TTC549 (cell line): ENCODE data around the gene SAMD7.

Source experiments
- FAIRE-seq: peaks from 2 replicates; lab custom pipeline; 2012; peaks lifted over from hg19 to GRCh38; lab: Jason Lieb, UNC

Gene SAMD7, protein sequence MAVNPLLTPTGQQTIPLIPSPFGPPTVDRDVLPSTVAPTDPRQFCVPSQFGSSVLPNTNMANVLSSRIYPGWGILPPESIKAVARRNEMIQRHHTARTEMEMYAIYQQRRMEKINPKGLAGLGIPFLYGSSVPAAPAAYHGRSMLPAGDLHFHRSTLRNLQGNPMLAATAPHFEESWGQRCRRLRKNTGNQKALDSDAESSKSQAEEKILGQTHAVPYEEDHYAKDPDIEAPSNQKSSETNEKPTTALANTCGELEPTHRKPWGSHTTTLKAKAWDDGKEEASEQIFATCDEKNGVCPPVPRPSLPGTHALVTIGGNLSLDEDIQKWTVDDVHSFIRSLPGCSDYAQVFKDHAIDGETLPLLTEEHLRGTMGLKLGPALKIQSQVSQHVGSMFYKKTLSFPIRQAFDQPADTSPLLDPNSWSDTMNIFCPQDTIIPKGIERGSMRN

DNA sequence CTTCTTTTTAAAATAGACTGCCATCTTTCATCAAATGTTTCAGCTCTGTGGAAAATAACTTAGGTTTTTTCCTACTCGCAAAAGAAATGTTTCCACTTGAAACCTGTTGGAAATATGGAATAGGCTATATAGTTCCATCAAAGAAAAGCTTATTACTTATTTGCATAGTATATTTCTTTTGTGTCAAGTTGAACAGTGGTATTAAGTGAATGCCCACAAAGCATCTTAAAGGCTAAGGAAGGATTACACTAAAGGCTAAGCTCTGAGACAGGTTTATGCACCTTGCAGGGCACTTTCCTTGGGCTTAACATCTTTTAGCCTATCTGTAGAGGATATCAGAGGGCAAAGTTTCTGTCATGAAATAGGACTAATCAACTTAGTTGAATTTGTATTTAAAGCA lies at the start of gene SAMD7:
Gene SAMD7 (plus strand): TSS at position 301 of the 400 bp plus-strand sequence. CDS start 7,927 bp downstream, outside the sequence.
- no peak for FAIRE-seq

DNA sequence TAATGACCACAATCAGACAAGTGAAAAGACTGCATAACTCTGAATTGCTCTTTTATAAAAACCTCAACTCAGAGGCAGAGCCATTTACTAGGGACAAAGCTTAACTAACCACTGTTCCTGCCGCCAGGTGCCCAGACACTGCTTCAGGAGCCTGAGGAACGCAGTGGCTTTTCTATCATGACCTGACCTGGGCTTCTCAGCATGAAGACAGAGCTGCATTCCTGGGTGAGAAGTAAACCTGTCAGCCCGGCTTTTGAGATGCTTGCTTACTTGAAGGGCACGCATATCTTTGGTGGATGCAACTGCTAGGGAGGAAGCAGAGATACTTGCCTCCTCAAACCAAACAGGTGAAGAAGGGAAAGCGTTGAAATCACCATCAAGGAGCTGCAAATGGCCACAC lies 49.5 kb upstream of the SAMD7 start:
- FAIRE-seq, result no peak

DNA sequence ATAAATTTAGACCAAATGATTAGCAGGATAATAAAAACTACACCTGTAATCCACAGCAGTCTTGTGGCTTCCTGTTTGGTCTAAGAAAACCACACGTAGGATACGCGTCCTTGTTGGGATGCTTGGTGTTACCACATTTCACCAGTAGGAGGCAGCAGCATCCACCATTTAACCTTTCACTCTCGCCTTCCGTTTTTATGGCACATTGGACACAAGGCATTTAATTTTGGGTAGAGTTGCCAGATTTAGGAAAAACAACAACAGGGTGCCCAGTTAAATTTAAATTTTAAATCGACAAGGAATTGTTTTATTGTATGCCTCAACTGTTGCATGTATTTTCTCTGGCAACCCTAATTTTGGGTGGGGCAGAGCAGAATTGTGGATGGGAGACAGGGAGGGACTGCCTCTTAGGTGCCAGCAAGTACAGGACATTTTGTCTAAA lies 47.9 kb upstream of the SAMD7 start:
- FAIRE-seq, result no peak

DNA sequence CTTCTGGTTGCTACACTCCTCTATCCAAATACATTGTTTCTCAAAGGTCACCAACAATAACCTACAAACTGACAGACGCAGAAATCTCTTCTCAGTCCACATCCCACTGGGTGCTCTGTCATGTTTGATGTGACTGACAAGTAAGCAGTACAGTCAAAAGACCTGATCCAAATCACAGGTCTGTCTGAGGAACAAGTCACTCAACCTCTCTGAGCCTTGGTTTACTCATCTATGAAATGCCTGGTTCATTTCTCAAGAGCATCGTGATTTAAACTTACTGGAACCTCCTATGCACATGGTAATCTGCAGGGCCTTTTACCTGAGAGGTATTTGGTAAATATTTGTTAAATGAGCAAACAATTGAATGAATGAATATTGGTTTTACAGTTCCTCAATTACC lies 47.1 kb upstream of the SAMD7 start:
- no peak for FAIRE-seq

DNA sequence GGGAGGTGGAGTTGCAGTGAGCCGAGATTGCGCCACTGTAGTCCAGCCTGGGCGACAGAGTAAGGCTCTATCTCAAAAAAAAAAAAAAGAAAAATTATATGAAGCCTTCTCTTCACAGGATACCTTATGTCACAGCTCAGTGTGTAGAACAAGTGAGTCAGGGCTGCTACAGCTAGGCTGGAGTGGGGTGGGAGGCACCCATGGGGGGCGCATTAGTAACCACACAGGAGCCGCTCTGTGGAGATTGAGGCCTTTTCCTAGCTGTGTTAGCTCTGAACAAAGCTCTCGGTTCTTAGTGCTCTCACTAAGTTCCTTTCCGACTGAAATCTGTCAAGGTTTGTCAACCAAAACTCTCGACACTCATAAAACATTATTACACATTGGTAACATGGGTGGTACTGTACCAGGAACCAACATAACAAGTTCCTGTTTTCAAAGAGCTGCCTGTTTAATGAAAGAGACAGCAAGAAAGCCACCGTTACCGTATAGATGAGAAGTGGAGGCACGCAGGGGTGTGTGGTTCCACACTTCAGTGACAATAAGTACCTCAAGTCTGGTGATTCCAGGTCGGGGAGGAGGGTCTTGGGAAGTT lies 46.1 kb upstream of the SAMD7 start:
- no peak for FAIRE-seq

DNA sequence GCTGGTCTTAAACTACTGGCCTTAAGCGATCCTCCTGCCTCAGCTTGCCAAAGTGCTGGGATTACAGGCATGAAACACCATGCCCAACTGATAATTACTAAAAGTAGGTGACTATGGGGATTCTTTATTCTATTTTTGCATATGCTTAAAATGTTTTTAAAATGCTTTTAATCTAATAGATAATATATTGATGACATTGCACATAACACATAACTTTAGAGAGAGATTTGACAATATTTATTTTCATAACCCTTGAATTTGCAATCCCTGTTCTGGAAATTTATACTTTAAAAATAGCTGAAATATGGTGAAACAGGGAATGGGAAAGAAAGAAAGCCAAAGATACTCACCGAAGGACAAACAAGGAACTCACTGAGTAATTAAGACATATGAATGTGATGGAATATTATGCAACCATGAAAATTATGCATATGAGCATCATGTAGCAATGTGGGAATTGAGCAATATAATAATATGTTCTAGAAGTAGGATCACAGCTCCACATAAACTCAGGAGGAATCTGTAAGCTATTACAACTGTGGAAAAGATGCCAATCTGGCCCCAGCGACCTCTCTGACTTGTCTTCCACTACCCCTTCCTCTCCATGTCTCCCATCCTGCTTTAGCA lies 43.7 kb upstream of the SAMD7 start:
- FAIRE-seq, result no peak

DNA sequence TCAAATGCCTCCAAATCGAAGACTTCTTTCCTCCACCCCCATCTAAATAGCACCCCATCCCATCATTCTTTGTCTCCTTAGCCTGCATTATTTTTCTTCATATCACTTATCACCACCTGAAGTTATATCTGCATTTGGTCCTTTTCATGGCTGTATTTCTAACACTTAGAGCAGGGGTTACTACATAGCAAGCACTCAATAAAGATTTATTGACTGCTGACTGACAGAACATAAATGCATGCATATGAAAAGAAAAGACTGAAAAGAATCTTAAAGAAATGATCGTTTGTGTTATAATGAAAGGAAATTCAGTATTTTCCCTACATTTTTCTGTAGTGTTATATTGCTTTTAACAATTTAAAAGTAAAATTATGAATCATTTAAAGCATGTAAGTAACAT lies 43.0 kb upstream of the SAMD7 start:
- no peak for FAIRE-seq

DNA sequence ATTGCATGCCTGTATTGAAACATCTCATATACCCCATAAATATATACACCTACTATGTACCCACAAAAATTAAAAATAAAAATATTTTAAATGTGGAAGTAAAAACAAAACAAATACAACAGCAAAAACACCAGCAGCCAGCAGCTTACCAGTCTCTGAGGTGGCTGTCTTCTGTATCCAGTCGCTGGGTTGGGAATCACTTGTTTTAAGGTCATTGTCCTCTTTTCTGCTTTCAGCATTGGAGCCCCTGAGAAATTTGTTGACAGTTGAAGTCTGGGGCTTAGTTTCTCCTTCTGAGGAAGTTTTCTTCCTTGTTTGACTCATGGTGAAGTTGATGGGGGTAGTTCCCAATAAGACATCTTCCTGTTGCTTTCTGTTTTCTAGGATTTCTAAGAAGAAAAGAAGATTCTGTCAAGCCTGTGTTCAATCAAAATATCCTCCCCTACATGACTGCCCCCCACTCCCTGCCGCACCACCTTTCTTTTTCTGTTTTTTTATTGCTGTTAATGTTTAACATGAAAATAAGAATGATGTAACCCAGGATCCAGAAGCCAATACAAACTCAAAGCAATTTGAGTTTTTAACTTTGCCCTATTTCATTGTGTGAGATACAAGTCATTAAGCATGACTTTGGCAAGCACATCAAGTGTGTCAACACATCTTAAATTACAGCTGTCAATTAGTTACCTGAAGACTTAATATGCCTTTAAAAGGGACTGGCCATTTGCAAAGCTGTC lies 41.7 kb upstream of the SAMD7 start, which contains the start of gene LRRC31:
Gene LRRC31 (minus strand): TSS at position 452 of the 737 bp plus-strand sequence. CDS start 128 bp downstream, at position 324.
- FAIRE-seq, result no peak

DNA sequence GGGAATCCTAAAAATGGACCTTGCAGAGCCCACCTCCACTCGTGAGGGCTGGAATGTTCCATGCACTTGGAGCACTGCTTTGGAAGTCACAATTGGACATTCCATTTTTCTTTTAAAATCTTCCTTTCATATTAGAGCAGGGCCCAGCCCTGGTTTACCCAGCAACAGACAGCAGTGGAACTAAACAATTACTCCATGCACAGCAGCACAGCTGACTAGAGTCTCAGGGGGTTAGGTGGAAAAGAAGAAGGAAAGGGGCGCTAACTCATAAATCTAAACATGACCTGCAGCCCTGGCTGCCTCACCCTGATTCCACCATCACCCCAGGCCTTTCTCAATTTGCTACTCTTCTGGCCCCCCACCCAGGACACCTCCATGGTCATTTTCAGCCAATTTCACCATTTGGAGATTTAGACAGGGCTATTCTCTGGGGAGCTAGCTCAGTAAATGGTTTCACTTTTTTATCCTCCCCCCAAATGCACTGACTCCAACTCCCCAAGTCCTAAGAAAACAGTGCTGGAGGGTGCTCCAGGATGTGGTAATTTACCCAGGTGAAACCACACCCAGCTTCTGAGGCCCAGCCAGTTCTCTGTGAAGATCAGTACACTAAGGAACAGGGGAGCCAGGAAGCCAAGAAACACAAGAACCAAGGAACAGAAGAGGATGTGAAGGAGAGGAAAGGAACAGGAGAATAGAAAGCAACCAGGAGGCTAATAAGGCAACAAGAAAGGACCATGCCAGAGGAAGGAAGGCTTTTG lies 40.1 kb upstream of the SAMD7 start:
- FAIRE-seq, result no peak

DNA sequence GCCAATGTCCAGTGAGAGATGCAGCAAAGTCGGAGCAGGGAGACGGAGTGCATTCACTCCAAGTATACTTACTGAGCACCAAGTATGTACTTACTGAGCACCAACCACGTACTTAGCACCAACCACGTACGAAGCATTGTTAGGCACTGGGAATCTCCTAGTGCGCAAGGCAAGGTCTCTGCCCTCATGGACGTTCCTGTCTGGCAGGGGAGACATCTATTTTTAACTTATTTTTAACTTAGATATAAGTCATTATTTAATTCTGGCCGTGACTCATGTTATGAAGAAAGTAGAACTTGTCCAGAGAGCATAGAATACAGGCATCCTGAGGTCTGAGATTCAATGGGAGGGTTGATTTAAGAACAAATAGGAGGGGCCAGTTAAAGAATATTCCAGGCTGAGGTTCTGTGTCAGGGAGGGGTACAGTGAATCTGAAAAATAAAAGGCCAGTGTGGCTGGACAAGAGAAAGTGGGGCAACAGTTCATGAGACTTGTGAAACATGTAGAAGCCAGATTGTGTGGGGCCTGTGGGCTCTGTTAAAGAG lies 32.3 kb upstream of the SAMD7 start:
- no peak for FAIRE-seq

DNA sequence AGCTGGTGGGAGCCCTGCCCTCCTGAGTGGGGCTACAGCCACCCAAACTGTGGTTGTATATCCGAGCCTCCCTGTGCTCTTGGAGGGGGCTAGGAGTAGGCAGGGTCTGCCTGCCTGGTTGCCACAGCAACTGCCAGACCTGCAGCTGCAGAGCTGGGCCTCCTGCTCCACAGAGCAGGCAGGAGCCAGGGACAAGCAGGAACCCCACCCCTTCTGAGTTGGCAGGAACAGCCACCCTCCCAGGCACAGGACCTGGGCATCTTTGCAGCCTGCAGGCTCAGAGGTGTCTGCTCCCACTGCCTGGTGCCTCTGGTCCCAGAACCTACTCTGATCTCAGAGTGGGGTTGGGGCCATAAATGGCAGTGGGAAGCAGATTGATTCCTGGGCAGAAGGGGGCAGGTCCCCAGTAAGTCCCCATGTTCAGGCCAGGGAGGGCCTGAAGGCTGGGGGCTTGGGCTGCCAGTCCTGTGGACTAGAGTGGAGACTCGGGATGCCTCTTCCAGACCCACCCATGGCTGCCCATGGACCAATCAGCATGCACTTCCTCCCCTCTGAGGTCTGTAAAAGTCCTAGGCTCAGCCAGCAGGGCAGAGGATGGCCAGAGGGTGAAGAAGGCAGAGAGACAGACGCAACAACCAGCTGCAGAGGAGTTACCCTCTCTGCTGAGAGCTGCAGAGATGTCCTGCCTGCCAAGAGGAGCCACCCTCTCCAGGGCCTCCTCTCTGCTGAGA lies 31.4 kb upstream of the SAMD7 start:
- FAIRE-seq, result no peak

DNA sequence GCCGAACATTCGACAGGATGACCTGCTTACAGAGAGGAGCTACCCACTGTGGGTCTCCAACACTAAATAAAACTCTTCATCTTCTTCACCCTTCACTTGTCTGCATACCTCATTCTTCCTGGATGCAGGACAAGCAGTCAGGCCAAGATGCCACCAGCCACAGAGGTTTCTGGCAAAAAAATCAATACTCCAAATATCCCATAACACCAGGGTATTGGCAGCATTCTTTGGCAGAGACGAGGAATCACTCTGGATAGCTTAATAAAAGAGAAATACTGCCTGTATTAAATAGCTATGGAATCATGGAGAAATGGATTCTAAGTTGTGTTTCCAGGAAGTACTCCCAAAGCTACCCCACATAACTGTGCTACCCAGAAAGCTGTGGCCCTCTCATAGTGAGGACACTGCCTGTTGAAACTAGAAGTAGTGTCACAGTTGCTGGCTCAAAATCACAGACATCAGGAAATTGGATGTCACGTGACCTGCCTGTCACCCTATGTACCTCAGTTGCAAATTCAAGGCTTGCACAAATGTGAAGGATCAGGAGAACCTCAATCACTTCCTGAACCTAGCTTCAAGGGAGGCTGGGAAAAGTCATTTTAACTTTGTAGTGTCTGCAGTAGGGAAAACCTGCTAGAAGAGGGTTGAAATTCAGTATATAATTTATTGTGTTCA lies 30.7 kb upstream of the SAMD7 start:
- FAIRE-seq, result no peak

DNA sequence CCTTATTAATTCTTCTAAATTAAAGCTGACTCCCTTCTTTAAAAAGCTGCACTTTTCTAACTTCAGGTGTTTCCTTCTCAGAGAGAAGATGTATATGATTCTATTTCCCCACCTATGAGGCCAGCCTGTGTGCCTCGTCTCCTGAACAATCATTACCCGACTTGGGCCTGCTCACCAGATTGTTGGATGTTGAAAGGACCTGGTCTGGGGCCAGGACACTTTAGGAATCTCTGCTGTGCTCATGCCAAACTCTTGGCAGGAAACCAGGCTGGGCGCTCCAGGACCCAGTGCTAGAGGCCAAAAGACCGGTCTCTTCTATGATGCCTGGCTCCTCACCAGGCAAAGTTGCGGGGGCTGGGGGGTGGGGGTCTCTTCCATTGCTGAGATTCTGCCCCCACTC lies 24.7 kb upstream of the SAMD7 start:
- no peak for FAIRE-seq

DNA sequence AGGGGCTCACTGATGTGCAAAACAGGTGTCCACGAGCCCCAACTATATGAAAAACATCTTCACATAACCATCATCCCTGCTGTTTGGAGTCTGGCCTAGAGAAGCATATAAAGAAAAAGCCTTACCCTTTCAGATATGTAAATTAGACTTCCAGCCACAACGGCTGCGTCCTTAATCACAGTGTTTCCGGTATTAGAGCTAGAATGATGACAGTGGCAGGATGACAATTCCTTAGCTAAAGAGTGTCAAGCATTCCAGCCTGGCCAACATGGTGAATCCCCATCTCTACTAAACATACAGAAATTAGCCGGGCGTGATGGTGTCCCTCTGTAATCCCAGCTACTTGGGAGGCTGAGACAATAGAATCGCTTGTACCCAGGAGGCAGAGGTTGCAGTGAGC lies 19.5 kb upstream of the SAMD7 start:
- FAIRE-seq, result no peak

DNA sequence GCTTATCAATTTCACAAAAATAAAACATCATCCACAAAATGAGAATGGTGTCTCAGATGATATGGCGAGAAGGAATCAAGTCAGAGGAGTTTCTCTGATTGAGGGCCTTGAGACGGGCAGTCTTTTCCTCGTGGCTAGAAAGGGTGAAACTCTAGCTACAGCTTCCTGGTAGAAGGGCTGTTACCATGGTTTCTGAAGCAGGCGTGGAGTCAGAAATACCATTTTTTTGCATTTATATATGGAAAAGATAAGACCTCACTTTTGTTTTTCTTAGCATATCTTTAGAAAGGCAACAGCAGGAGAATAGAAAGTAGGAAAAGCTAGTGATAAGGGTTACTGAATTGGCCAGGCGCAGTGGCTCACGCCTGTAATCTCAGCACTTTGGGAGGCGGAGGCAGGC lies 17.3 kb upstream of the SAMD7 start:
- FAIRE-seq, result no peak

DNA sequence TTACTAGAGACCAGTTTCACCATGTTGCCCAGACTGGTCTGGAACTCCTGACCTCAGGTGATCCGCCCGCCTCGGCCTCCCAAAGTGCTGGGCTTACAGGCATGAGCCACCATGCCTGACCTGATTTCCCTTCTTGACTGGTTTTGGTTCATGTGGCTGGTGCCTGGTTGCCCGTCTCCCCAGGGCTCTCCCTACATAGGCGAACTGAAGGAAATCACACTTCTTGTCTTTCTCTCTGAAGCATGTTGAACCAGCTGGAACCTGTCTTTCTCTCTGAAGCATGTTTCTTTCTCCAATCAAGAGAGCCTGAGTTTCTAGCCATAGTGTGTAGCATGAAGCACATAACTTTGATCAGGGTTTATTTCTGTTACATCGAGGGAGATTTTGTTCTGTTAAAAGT lies 16.3 kb upstream of the SAMD7 start:
- no peak for FAIRE-seq

DNA sequence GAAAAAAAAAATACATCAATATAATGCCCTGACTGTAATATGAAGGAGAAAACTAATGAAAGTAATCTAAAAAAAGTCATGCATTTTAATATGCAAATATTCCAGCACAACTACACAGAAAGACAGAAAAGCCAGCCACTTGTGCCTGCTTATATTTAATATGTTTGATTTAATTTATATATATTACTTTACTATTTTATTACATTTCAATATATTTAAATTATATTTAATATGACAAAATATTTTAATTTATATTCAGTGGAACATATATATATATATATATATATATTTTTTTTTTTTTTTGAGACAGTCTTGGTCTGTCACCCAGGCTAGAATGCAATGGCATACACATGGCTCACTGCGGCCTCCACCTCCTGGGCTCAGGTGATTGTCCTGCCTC lies 14.1 kb upstream of the SAMD7 start:
- no peak for FAIRE-seq

DNA sequence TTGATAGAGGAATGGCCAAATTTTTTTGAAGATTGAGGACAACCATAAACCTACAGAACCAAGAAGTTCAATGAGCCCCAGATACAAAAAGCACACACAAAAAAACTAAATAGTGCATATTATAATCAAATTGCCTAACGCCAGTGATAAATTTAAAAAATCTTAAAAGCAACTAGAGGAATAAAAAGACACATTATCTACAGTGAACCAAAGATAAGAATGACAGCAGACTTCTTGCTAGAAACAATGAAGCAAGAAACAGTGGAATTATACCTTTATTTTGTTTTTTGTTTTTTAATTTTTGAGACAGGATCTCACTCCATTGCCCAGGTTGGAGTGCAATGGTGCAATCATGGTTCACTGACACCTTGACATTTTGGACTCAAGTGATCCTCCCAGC lies 9.9 kb upstream of the SAMD7 start:
- FAIRE-seq, result no peak

DNA sequence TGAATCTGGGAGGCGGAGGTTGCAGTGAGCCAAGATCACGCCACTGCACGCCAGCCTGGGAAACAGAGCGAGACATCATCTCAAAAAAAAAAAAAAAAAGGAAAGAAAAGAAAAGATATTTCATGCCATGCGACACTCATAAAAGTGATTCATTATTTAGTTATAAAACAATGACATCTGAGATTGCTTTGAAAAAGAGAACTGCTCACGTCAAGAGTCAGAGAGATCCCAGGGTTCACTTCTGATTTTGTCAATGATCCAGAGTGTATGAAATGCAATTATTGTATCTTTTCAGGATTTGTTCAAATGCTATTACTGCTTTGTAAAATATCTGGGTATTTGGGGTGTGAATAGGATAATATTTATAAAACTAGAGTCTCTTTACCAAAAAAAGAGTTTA lies 6.0 kb upstream of the SAMD7 start:
- FAIRE-seq, result no peak

DNA sequence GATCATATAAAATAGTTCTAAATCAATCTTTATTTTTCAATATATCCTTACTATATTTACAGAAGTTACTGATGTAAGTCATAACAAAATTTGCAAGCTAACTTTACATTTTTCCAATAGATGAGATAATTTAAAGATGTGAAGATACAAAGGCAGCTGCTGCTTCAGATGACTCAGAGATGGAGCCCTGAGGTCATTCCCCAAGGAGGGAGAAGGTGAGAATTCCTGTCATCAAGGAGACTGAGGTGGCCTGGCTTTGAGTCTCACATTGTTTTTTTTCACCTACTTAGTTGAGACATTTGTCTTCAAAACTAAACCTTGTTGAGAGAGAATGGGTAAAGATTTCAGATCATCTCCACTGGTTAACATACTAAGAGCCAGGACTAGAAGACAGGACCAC lies 3.9 kb upstream of the SAMD7 start:
- no peak for FAIRE-seq
